HepG2 (cell line): ENCODE data around the gene GNAL. TPM values are rescaled to one million over a fixed set of nuclear protein-coding genes. Genes with fewer than 3 reads are reported as not detected.

ENCODE experiments used
- ATM ChIP-seq: fragments of 450-650 bp; IDR thresholded peaks from 2 replicates; pipeline ENCODE4 v1.7.1; 2017; ENCODE audit warnings: mild to moderate bottlenecking, borderline replicate concordance
- CEBPB ChIP-seq: IDR thresholded peaks from 2 replicates; pipeline ENCODE4 v1.6.1; 2011; ENCODE audit warnings: low read depth, low read length, improper control_type of control experiment, borderline replicate concordance
- FOXK2 ChIP-seq: fragments of 450-650 bp; IDR thresholded peaks from 2 replicates; pipeline ENCODE4 v1.6.1; 2016
- PHF5A ChIP-seq: IDR thresholded peaks from one replicate; pipeline ENCODE4 v1.6.1; 2018; ENCODE audit warnings: low read depth, missing genetic modification reagents; ENCODE audit not compliant: unreplicated experiment
- PPARG ChIP-seq: conservative IDR thresholded peaks from 2 replicates; pipeline ENCODE4 v1.6.1; 2016; ENCODE audit warnings: missing biosample characterization, missing genetic modification reagents
- RBM22 ChIP-seq: fragments of 200-400 bp; formaldehyde crosslinking; optimal IDR thresholded peaks from 2 replicates; pipeline ENCODE3; 2017; ENCODE audit warnings: mild to moderate bottlenecking, low read length, moderate library complexity
- SATB2 ChIP-seq: sonication (generic); formaldehyde crosslinking; IDR thresholded peaks from 2 replicates; pipeline ENCODE4 v1.5.0; 2020; ENCODE audit warnings: missing genetic modification reagents
- SPEN ChIP-seq: sonication (generic); formaldehyde crosslinking; IDR thresholded peaks from 2 replicates; pipeline ENCODE4 v1.5.1; 2020; ENCODE audit warnings: low read depth, mild to moderate bottlenecking, missing genetic modification reagents
- THAP11 ChIP-seq: IDR thresholded peaks from 2 replicates; pipeline ENCODE4 v1.6.1; 2016; ENCODE audit warnings: missing biosample characterization, missing genetic modification reagents
- ZBTB1 ChIP-seq: sonication (generic); formaldehyde crosslinking; IDR thresholded peaks from 2 replicates; pipeline ENCODE4 v1.4.0; 2020; ENCODE audit warnings: missing genetic modification reagents, borderline replicate concordance
- ZBTB20 ChIP-seq: sonication (generic); formaldehyde crosslinking; IDR thresholded peaks from 2 replicates; pipeline ENCODE4 v1.8.1; 2023; ENCODE audit warnings: missing genetic modification reagents, low read depth, mild to moderate bottlenecking, borderline replicate concordance
- ZFP82 ChIP-seq: sonication (generic); formaldehyde crosslinking; IDR thresholded peaks from 2 replicates; pipeline ENCODE4 v1.5.1; 2020; ENCODE audit warnings: mild to moderate bottlenecking, missing genetic modification reagents, borderline replicate concordance
- ZFX ChIP-seq: sonication (generic); formaldehyde crosslinking; IDR thresholded peaks from 2 replicates; pipeline ENCODE4 v1.4.0; 2020; ENCODE audit warnings: mild to moderate bottlenecking, low read depth, missing genetic modification reagents, moderate library complexity
- ZNF883 ChIP-seq: sonication (generic); formaldehyde crosslinking; IDR thresholded peaks from 2 replicates; pipeline ENCODE4 v1.5.1; 2020; ENCODE audit warnings: mild to moderate bottlenecking, missing genetic modification reagents; ENCODE audit errors: not compliant biosample characterization
- ZSCAN22 ChIP-seq: sonication (generic); formaldehyde crosslinking; IDR thresholded peaks from 2 replicates; pipeline ENCODE4 v1.4.0; 2020; ENCODE audit warnings: mild to moderate bottlenecking, missing genetic modification reagents
- polyA plus RNA-seq, 8 experiments: library from polyadenylated mRNA; depleted of rRNA in 3 of 8; stranded (reverse) in 7 of 8; unstranded in 1 of 8; fragments of >200 nt; fragmentation: Illumina TruSeq in 4 of 8; extraction: Trizol in 4 of 8; gene quantifications; 2 replicates each; pipeline versions ENCODE4 v1.2.1 to v1.2.3, GENCODE V29; 2011 to 2016; ENCODE audit warnings: low read depth in 4 of 8, missing spikeins in 1 of 8, mixed read lengths in 1 of 8; ENCODE audit not compliant: insufficient read depth in 1 of 8
- total RNA-seq, 5 experiments: library from RNA; depleted of rRNA; stranded (reverse); fragments of >200 nt; fragmentation: Illumina TruSeq; extraction: Trizol; gene quantifications; 2 replicates each; pipeline ENCODE4 v1.2.3, GENCODE V29; 2016; ENCODE audit warnings: low read depth in 1 of 5
- TF ChIP-seq, protein P1 (sequence below), 2 experiments: sonication (generic) in 1 of 2; formaldehyde crosslinking in 1 of 2; IDR thresholded peaks; 2 replicates each; pipeline versions ENCODE4 v1.4.0 to v1.6.1; 2016 to 2020; ENCODE audit warnings: borderline replicate concordance in 1 of 2, low read depth in 1 of 2, mild to moderate bottlenecking in 1 of 2, missing genetic modification reagents in 1 of 2
- TF ChIP-seq, protein P2 (sequence below): sonication (generic); formaldehyde crosslinking; IDR thresholded peaks from 2 replicates; pipeline ENCODE4 v1.4.0; 2020; ENCODE audit warnings: missing genetic modification reagents
- TF ChIP-seq, protein P3 (sequence below): sonication (generic); formaldehyde crosslinking; IDR thresholded peaks from 2 replicates; pipeline ENCODE4 v1.4.0; 2020; ENCODE audit warnings: missing genetic modification reagents
- TF ChIP-seq, protein P4 (sequence below): sonication (generic); formaldehyde crosslinking; IDR thresholded peaks from 2 replicates; pipeline ENCODE4 v1.5.0; 2020; ENCODE audit warnings: missing genetic modification reagents

Gene GNAL
- total and polyA plus RNA-seq, 2 of the 13 experiments (the other 11 are each of a cell fraction or from before 2014, with no cell fraction given): 0.87 to 1.4 TPM

DNA sequence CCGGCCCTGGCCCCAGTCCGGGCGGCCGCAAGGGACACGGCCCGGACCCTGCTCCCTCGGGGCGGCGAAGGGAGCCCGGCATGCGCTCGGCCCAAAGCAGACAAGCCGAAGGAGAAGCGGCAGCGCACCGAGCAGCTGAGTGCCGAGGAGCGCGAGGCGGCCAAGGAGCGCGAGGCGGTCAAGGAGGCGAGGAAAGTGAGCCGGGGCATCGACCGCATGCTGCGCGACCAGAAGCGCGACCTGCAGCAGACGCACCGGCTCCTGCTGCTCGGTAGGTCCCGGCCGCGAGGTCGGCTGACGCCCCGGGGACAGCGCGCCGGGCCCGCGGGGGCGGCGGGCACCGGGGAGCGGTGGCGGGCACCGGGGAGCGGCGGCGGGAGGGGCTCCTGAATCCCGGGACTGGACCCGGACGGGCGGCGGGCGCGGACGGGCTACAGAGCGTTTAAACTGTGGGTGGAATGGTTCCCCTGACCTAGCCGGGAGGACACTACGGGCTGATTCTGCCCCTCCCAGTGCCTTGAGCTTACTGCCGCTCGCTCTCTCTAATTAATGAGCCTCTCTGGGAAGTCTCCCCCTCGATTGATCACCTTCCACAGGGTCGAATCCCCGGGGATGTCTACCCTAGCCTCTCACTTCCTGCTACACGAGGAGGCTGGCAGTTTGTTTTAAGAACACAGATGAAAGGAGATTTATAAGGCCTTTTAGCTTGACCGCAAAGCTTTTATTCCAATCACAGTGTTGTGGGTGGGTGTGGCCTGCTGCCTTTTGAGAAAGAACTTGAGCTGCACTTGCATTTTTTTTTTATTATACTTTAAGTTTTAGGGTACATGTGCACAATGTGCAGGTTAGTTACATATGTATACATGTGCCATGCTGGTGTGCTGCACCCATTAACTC, 853 bp downstream of the GNAL start (continued):
- TF ChIP-seq, protein P1, sequence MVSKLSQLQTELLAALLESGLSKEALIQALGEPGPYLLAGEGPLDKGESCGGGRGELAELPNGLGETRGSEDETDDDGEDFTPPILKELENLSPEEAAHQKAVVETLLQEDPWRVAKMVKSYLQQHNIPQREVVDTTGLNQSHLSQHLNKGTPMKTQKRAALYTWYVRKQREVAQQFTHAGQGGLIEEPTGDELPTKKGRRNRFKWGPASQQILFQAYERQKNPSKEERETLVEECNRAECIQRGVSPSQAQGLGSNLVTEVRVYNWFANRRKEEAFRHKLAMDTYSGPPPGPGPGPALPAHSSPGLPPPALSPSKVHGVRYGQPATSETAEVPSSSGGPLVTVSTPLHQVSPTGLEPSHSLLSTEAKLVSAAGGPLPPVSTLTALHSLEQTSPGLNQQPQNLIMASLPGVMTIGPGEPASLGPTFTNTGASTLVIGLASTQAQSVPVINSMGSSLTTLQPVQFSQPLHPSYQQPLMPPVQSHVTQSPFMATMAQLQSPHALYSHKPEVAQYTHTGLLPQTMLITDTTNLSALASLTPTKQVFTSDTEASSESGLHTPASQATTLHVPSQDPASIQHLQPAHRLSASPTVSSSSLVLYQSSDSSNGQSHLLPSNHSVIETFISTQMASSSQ (IDR thresholded peaks at IDR 0.05; ENCODE audit: low read depth): no peak
- TF ChIP-seq, protein P1 (CRISPR knock-in tag; IDR thresholded peaks at IDR 0.05; ENCODE audit: borderline replicate concordance): no peak
- TF ChIP-seq ZFP82: no peak
- TF ChIP-seq PHF5A (CRISPR knock-in tag): no peak
- no peak for TF ChIP-seq SATB2
- no peak for TF ChIP-seq ZNF883 (CRISPR knock-in tag)
- TF ChIP-seq FOXK2: no peak
- no peak for TF ChIP-seq ZBTB20 (CRISPR knock-in tag)
- no peak for TF ChIP-seq CEBPB
- 0 out of 2 replicates have a peak, but pooled peaks have one; percentile 27 for TF ChIP-seq ZFX (CRISPR knock-in tag)
- TF ChIP-seq, protein P2, sequence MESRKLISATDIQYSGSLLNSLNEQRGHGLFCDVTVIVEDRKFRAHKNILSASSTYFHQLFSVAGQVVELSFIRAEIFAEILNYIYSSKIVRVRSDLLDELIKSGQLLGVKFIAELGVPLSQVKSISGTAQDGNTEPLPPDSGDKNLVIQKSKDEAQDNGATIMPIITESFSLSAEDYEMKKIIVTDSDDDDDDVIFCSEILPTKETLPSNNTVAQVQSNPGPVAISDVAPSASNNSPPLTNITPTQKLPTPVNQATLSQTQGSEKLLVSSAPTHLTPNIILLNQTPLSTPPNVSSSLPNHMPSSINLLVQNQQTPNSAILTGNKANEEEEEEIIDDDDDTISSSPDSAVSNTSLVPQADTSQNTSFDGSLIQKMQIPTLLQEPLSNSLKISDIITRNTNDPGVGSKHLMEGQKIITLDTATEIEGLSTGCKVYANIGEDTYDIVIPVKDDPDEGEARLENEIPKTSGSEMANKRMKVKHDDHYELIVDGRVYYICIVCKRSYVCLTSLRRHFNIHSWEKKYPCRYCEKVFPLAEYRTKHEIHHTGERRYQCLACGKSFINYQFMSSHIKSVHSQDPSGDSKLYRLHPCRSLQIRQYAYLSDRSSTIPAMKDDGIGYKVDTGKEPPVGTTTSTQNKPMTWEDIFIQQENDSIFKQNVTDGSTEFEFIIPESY (CRISPR knock-in tag): no peak
- no peak for TF ChIP-seq PPARG
- no peak for TF ChIP-seq ZBTB1 (CRISPR knock-in tag)
- TF ChIP-seq, protein P3, sequence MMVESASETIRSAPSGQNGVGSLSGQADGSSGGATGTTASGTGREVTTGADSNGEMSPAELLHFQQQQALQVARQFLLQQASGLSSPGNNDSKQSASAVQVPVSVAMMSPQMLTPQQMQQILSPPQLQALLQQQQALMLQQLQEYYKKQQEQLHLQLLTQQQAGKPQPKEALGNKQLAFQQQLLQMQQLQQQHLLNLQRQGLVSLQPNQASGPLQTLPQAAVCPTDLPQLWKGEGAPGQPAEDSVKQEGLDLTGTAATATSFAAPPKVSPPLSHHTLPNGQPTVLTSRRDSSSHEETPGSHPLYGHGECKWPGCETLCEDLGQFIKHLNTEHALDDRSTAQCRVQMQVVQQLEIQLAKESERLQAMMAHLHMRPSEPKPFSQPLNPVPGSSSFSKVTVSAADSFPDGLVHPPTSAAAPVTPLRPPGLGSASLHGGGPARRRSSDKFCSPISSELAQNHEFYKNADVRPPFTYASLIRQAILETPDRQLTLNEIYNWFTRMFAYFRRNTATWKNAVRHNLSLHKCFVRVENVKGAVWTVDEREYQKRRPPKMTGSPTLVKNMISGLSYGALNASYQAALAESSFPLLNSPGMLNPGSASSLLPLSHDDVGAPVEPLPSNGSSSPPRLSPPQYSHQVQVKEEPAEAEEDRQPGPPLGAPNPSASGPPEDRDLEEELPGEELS: no peak
- TF ChIP-seq, protein P4, sequence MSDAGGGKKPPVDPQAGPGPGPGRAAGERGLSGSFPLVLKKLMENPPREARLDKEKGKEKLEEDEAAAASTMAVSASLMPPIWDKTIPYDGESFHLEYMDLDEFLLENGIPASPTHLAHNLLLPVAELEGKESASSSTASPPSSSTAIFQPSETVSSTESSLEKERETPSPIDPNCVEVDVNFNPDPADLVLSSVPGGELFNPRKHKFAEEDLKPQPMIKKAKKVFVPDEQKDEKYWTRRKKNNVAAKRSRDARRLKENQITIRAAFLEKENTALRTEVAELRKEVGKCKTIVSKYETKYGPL (CRISPR knock-in tag): peak; percentile 44; the same call in 1 of the 2 replicates
- no peak for TF ChIP-seq ATM
- TF ChIP-seq THAP11: no peak
- no peak for TF ChIP-seq RBM22
- TF ChIP-seq ZSCAN22 (CRISPR knock-in tag): no peak
- peak; percentile 45; the same call in 1 of the 2 replicates for TF ChIP-seq SPEN (CRISPR knock-in tag)
